Testis (tissue), 3 donors: ENCODE results near the gene DUSP14. TPM values are rescaled to one million over a fixed set of nuclear protein-coding genes. Genes with fewer than 3 reads are reported as not detected.

Experiments
- DNase-seq: peaks from one replicate; pipeline ENCODE4 v3.0.0-alpha.2; 2019
- H3K27ac ChIP-seq, 2 donors: fragments of 200-600 bp; sonication (generic); one replicate each; pipeline ENCODE4 v1.5.1; 2019
- H3K27me3 ChIP-seq: fragments of 200-600 bp; sonication (generic); one replicate; pipeline ENCODE4 v1.5.1; 2019
- H3K36me3 ChIP-seq: fragments of 200-600 bp; sonication (generic); one replicate; pipeline ENCODE4 v1.5.1; 2017; ENCODE audit warnings: low read depth; ENCODE audit errors: missing control alignments
- H3K4me1 ChIP-seq: fragments of 200-600 bp; sonication (generic); one replicate; pipeline ENCODE4 v1.5.1; 2019
- H3K4me3 ChIP-seq, 2 donors: fragments of 200-600 bp; sonication (generic); one replicate each; pipeline ENCODE4 v1.5.1; 2017 to 2019
- H3K9me3 ChIP-seq: fragments of 200-600 bp; sonication (generic); one replicate; pipeline ENCODE4 v1.5.1; 2017
- CTCF ChIP-seq, 3 experiments: fragments of 450-650 bp in 2 of 3; fragments of 200-600 bp in 1 of 3; sonication (generic) in 1 of 3; IDR thresholded peaks; one replicate each; pipeline ENCODE4 v1.5.1; 2016 to 2019; ENCODE audit warnings: antibody characterized with exemption in 3 of 3, mild to moderate bottlenecking in 2 of 3, moderate library complexity in 1 of 3
- POLR2A ChIP-seq: fragments of 450-650 bp; IDR thresholded peaks from one replicate; pipeline ENCODE4 v1.6.1; 2017; ENCODE audit warnings: antibody characterized with exemption, mild to moderate bottlenecking, moderate library complexity
- WGBS, 2 donors: methylation state at CpG; one replicate each; pipeline ENCODE4 v1.1.5; 2018; 5-methylcytosine and 5-hydroxymethylcytosine counted together
- intact Hi-C: fragments of 100-400 bp; cut with DNase I; formaldehyde crosslinking; loops from one replicate; pipeline ENCODE4 v1.15.1; 2023; ENCODE audit warnings: low total_unique reads
- polyA plus RNA-seq: library from polyadenylated mRNA; stranded (reverse); fragments of 350-450 nt; fragmentation: Illumina TruSeq; extraction: RNeasy Lipid Tissue Mini Kit (QIAGEN cat#74804); gene quantifications from one replicate; pipeline ENCODE4 v1.2.3, GENCODE V29; 2014; ENCODE audit warnings: low read depth, low replicate concordance; ENCODE audit not compliant: insufficient read depth
- total RNA-seq, 2 donors: library from RNA; depleted of rRNA; stranded (reverse); fragments of >200 nt; gene quantifications; one replicate each; pipeline ENCODE4 v1.2.3, GENCODE V29; 2016

Gene DUSP14
- total and polyA plus RNA-seq, 3 donors from 2014 or later = 26.6 to 38.3 (median 36.1) TPM

- Histone ChIP-seq H3K4me1 (peaks cover 23% of the 10 kb centered on the region), H3K27me3 (no peaks in the 10 kb centered on the region), H3K27ac (peak overlapping the region in 1 of 2 donors; percentile 29), H3K9me3 (no peaks in the 10 kb centered on the region), H3K36me3 (no peaks in the 10 kb centered on the region), H3K4me3 (no peak overlapping the region)
- WGBS, 2 donors = 69 to 73% methylated on average over 3 of the region's 3 CpGs
- peak; percentile 50 for DNase-seq
- intact Hi-C loops = no loop called here
- TF ChIP-seq CTCF (IDR thresholded peaks at IDR 0.05) (no peak), POLR2A (no peak)
Measured at GRCh38 chr17:37494401-37494831, 4.7 kb downstream of the DUSP14 start.

- Histone ChIP-seq H3K9me3 (no peaks in the 10 kb centered on the region), H3K27me3 (no peaks in the 10 kb centered on the region), H3K27ac (no peak overlapping the region), H3K4me3 (no peak overlapping the region), H3K36me3 (no peaks in the 10 kb centered on the region), H3K4me1 (peaks cover 23% of the 10 kb centered on the region)
- intact Hi-C loops = no loop called here
- WGBS, 2 donors = 65 to 78% methylated on average over 7 to 8 of the region's 8 CpGs
- TF ChIP-seq CTCF (IDR thresholded peaks at IDR 0.05) = no peak
- no peak for TF ChIP-seq POLR2A
- DNase-seq = no peak
Measured at GRCh38 chr17:37494971-37495370, 5.3 kb downstream of the DUSP14 start.

- H3K27ac ChIP-seq = no peak overlapping the region
- no peaks in the 10 kb centered on the region for H3K4me1 ChIP-seq
- no peak for DNase-seq
- intact Hi-C loops = no loop called here
- H3K36me3 ChIP-seq = no peaks in the 10 kb centered on the region
- no peak for TF ChIP-seq CTCF (IDR thresholded peaks at IDR 0.05)
- TF ChIP-seq POLR2A = no peak
- H3K4me3 ChIP-seq = no peak overlapping the region
- no peaks in the 10 kb centered on the region for H3K27me3 ChIP-seq
- no peaks in the 10 kb centered on the region for H3K9me3 ChIP-seq
Measured at GRCh38 chr17:37500378-37500777, 10.7 kb downstream of the DUSP14 start.

GRCh38 chr17:37502009-37502936 lies 12.6 kb downstream of the DUSP14 start:
- TF ChIP-seq POLR2A (no peak), CTCF (IDR thresholded peaks at IDR 0.05) (no peak)
- Histone ChIP-seq H3K36me3 (no peaks in the 10 kb centered on the region), H3K4me3 (no peak overlapping the region), H3K27me3 (no peaks in the 10 kb centered on the region), H3K27ac (no peak overlapping the region), H3K4me1 (no peaks in the 10 kb centered on the region), H3K9me3 (no peaks in the 10 kb centered on the region)
- intact Hi-C loops = no loop called here
- DNase-seq = no peak
- 88% methylated on average over 10 of the region's 10 CpGs for WGBS, 2 donors

GRCh38 chr17:37503148-37503547 lies 13.5 kb downstream of the DUSP14 start:
- H3K4me3 ChIP-seq = no peak overlapping the region
- H3K4me1 ChIP-seq = no peaks in the 10 kb centered on the region
- no peak overlapping the region for H3K27ac ChIP-seq
- 92% methylated on average over 6 of the region's 6 CpGs for WGBS, 2 donors
- H3K9me3 ChIP-seq = no peaks in the 10 kb centered on the region
- TF ChIP-seq CTCF (IDR thresholded peaks at IDR 0.05) (no peak), POLR2A (no peak)
- intact Hi-C loops = no loop called here
- no peaks in the 10 kb centered on the region for H3K27me3 ChIP-seq
- H3K36me3 ChIP-seq = no peaks in the 10 kb centered on the region
- no peak for DNase-seq
